GM12875 (cell line): ENCODE results near the gene UCN2.

Experiments
- H3K4me3 ChIP-seq: one replicate; pipeline ENCODE4 v1.5.1; 2011; ENCODE audit warnings: low read depth, low read length, control low read depth
- TF ChIP-seq, protein P1 (sequence below): IDR thresholded peaks from 2 replicates; pipeline ENCODE4 v1.5.1; 2011; ENCODE audit warnings: low read depth, mild to moderate bottlenecking, control low read depth, inconsistent platforms, low read length, moderate library complexity, borderline replicate concordance; ENCODE audit not compliant: insufficient read depth

UCN2 gene

DNA sequence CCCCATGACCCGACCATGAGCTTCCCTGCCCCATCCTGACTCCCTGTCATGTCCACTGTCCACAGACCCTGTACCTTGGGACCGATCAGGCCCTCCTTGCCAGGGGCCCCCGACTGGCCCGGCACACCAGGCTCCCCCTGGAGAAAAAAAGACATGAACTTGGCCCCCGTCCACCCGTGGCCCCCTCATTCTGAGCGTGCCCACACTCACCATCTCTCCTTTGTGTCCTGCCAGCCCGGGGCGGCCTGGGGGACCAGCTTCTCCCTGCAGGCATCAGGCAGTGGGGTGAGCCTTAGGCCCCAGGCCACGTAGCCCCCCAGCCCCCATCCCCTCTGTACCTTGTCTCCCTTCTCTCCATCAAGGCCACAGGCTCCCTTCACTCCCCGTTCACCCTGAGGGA lies 3.9 kb upstream of the UCN2 start:
- H3K4me3 ChIP-seq: no peak overlapping the region
- TF ChIP-seq, protein P1, sequence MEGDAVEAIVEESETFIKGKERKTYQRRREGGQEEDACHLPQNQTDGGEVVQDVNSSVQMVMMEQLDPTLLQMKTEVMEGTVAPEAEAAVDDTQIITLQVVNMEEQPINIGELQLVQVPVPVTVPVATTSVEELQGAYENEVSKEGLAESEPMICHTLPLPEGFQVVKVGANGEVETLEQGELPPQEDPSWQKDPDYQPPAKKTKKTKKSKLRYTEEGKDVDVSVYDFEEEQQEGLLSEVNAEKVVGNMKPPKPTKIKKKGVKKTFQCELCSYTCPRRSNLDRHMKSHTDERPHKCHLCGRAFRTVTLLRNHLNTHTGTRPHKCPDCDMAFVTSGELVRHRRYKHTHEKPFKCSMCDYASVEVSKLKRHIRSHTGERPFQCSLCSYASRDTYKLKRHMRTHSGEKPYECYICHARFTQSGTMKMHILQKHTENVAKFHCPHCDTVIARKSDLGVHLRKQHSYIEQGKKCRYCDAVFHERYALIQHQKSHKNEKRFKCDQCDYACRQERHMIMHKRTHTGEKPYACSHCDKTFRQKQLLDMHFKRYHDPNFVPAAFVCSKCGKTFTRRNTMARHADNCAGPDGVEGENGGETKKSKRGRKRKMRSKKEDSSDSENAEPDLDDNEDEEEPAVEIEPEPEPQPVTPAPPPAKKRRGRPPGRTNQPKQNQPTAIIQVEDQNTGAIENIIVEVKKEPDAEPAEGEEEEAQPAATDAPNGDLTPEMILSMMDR: no peak

DNA sequence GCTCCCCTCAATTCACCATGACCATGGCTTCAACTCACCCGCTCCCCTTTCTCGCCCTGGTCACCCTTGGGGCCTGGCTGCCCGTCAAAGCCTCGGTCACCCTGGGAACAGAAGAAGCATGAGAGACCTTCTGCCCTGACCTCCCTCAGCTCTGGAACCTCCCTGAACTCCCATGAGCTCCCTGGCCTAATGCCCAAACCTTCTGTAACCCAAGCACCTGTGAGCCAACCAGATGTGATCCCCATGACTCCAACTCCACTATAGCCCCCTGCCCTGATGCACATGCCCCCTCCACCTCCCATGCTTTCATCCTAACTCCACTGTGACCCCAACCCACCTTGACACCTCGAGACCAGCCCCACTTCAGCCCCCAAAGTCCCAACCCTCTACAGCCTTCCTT lies 3.5 kb upstream of the UCN2 start:
- TF ChIP-seq, protein P1: no peak
- no peak overlapping the region for H3K4me3 ChIP-seq

DNA sequence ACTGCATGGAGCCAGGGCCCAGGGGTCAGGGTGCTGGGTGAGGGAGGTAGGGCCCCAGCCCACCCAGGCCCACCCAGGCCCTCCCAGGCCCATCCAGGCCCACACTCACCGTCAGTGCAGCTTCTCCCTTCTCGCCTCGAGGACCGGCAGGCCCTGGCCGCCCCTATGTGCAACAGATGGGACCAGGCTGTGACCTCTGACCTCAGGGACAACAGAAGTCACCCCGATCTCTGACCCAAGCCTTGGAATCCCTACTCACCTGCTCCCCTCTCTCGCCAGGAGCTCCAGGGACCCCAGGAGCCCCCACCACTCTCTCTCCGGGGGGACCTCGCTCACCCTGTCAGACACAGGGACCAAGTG lies 2.8 kb upstream of the UCN2 start:
- TF ChIP-seq, protein P1: no peak
- H3K4me3 ChIP-seq: no peak overlapping the region

DNA sequence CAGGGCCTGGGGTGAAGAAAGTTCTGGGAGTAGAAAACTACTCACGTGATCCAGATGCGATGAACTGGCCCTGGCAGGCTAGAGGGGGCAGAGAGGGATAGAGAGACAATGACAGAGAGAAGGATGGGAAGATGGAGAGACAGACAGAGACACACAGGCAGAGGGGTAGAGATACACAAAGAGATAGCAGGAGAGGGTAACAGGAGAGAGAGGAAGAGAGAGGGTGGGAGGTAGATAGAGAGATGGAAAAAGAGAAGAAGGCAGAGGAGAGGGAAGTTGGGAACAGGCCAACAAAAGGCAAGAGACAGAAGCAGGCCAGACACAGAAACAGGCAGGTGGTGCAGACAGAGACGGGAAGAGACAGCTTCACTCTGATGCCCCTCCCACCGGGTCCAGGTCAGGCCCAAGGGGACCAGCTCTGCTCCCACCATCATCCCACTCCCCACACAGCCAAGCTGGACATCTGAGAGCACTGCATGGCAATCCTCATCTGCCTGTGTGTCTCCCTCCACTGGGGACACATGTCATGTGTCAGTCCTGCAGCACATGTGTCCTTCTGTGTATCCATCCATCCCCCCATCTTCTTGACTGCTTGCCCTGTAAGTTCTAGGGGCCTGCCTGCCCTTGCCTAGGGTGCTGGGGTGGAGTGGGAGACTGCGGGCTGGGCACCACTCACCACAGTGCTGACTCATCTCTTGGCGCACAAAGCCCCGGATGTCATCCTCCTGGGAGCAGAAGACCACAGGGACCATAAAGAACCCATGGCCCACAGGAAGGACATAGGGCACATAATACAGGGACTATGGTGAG lies 2.2 kb upstream of the UCN2 start:
- no peak overlapping the region for H3K4me3 ChIP-seq
- TF ChIP-seq, protein P1: no peak

DNA sequence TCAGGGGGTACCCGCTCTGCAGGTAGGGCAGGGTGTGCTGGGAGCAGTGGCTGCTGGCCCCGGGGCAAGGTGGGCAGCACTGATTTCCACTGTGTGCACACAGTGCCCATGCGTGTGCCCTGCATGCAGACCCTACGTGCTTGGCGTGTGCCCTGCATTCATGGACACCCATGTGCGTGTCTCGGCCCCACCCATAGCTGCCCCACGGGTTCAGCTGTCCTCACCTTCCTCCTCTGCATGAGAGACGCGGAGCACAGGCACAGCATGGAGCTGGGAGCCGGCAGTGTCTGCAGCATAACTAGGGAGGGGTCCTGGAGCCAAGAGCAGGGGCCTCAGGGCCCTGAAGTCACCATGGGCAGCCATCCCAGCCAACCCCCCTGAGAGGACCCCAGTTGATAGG lies 1.6 kb upstream of the UCN2 start:
- TF ChIP-seq, protein P1: no peak
- no peak overlapping the region for H3K4me3 ChIP-seq

DNA sequence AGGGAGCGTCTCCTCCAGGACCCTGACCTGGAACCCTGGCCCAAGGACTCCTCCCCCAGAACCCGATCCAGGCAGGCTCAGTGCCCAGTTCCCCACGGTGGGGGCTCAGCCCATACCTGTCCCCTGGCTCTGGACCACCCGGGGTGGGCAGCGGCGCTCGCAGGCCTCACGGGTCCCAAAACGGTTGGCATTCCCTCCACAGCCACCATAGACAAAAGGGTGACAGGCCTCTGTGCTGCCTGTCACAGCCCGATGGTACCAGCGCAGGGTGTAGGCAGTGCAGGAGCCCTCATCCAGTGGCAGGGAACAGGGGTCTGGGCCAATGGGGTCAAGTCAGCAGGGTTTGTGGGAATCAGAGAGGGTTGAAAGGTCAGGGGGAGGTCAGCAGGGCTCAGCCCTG lies 1.1 kb upstream of the UCN2 start:
- H3K4me3 ChIP-seq: no peak overlapping the region
- TF ChIP-seq, protein P1: no peak

DNA sequence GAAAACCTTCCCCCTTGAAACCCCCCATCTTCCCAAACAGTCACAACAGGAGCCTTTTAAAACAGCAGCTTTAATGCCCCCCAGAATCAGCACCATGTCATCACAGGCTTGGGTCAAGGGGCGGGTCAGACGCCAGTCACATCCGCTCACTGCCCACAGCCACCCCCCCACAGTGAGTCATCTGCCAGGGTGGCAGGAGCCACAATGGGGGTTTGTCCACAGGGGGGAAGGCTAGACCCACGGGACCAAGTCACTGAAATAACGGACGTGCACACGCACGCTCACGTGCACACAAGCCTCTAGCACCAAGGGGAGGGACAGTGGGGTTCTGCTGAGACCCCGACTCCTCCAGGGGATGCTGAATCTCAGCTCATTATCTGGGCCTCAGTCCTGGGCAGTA lies 441 bp upstream of the UCN2 start:
- TF ChIP-seq, protein P1: no peak

More for the DNA sequence above, 441 bp upstream of the UCN2 start:
- H3K4me3 ChIP-seq: no peak overlapping the region
